ENCODE results near the gene TRAF3. TPM values are rescaled to one million over a fixed set of nuclear protein-coding genes. Genes with fewer than 3 reads are reported as not detected.

TRAF3 gene
- total and polyA plus RNA-seq, 10 donors: 11.1 to 61.5 (median 39.1) TPM

GRCh38 chr14:102939820-102940561 is 162.7 kb downstream of the TRAF3 start:
- Histone ChIP-seq H3K4me3 (no peak overlapping the region), H3K4me1 (peaks cover 0 to 14% (median 10%) of the 10 kb centered on the region in 6 donors), H3K27me3 (replicated peaks in 1 of 7) (no peaks in the 10 kb centered on the region), H3K27ac (no peak overlapping the region), H3K9me3 (no peaks in the 10 kb centered on the region), H3K36me3 (peaks cover 0 to 87% (median 58%) of the 10 kb centered on the region in 6 donors)
- intact Hi-C loops (cut with DNase I; ENCODE audit: low total_unique reads): no loop called here
- no peak for DNase-seq
- 93 to 96% (median 94%) methylated on average over 38 to 43 of the region's 43 CpGs for WGBS, 5 donors
- TF ChIP-seq CTCF (IDR thresholded peaks at IDR 0.05 in 8 of 11, conservative IDR thresholded peaks at IDR 0.05 in 3 of 11): no peak
- peak in 1 of 3 donors; percentile 31 for TF ChIP-seq POLR2AphosphoS5 (IDR thresholded peaks at IDR 0.05)

- Histone ChIP-seq H3K27me3 (replicated peaks in 1 of 7) (no peaks in the 10 kb centered on the region), H3K4me3 (no peak overlapping the region), H3K27ac (no peak overlapping the region), H3K4me1 (peaks cover 0 to 14% (median 10%) of the 10 kb centered on the region in 6 donors), H3K9me3 (no peaks in the 10 kb centered on the region), H3K36me3 (peaks cover 0 to 96% (median 66%) of the 10 kb centered on the region in 6 donors)
- no peak for DNase-seq
- TF ChIP-seq POLR2AphosphoS5 (IDR thresholded peaks at IDR 0.05) (peak in 2 of 3 donors; percentile 17 to 55), POLR2A (IDR thresholded peaks at IDR 0.05) (no peak), CTCF (IDR thresholded peaks at IDR 0.05 in 8 of 11, conservative IDR thresholded peaks at IDR 0.05 in 3 of 11) (no peak)
- intact Hi-C loops (cut with DNase I; ENCODE audit: low total_unique reads): no loop called here
- 76 to 86% (median 78%) methylated on average over 16 to 19 of the region's 19 CpGs for WGBS, 5 donors
Measured at GRCh38 chr14:102940729-102941362, 163.6 kb downstream of the TRAF3 start.

GRCh38 chr14:102941419-102942011 is 164.3 kb downstream of the TRAF3 start:
- Histone ChIP-seq H3K27me3 (replicated peaks in 1 of 7) (no peaks in the 10 kb centered on the region), H3K4me3 (no peak overlapping the region), H3K4me1 (peaks cover 0 to 18% (median 10%) of the 10 kb centered on the region in 6 donors), H3K36me3 (peaks cover 3 to 99% (median 72%) of the 10 kb centered on the region in 6 donors), H3K27ac (no peak overlapping the region), H3K9me3 (no peaks in the 10 kb centered on the region)
- intact Hi-C loops (cut with DNase I; ENCODE audit: low total_unique reads): no loop called here
- 62 to 74% (median 71%) methylated on average over 10 of the region's 10 CpGs for WGBS, 5 donors
- no peak for DNase-seq
- TF ChIP-seq CTCF (IDR thresholded peaks at IDR 0.05 in 8 of 11, conservative IDR thresholded peaks at IDR 0.05 in 3 of 11) (no peak), POLR2AphosphoS5 (IDR thresholded peaks at IDR 0.05) (no peak)

GRCh38 chr14:102942069-102942468 is 164.8 kb downstream of the TRAF3 start:
- peaks cover 0 to 23% (median 11%) of the 10 kb centered on the region in 6 donors for H3K4me1 ChIP-seq
- no peak for DNase-seq
- H3K9me3 ChIP-seq: no peaks in the 10 kb centered on the region
- no peak overlapping the region for H3K4me3 ChIP-seq
- intact Hi-C loops (cut with DNase I; ENCODE audit: low total_unique reads): no loop called here
- H3K27me3 ChIP-seq (replicated peaks in 1 of 7): no peaks in the 10 kb centered on the region
- 88 to 93% (median 91%) methylated on average over 11 to 13 of the region's 13 CpGs for WGBS, 5 donors
- H3K27ac ChIP-seq: no peak overlapping the region
- H3K36me3 ChIP-seq: peaks cover 3 to 99% (median 74%) of the 10 kb centered on the region in 6 donors
- peak in 1 of 3 donors; percentile 59 for TF ChIP-seq POLR2AphosphoS5 (IDR thresholded peaks at IDR 0.05)
- TF ChIP-seq CTCF (IDR thresholded peaks at IDR 0.05 in 8 of 11, conservative IDR thresholded peaks at IDR 0.05 in 3 of 11): no peak

Measured in spleen (tissue), 11 donors.